ENCODE measurements around the gene SMARCA1.

Gene SMARCA1

DNA sequence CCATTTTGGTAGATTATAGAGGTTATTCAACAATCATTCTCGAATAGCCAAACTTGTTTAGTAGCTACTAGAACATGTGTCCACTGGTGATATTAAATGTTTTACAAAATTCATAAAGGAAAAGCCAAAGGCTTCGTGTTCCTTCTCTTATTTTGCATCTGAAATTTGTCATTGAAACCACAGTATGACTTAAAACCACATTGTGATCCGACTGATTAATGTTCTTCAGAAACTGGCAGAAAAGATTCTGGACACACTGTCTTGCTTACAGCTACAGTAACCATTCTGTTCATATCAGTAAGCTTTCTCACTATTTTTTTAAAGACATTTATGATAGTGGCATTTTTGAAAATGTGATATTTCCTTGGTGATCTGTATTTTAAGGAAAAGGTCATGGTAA, 2.6 kb upstream of the SMARCA1 start:
- no peak for DNase-seq

DNA sequence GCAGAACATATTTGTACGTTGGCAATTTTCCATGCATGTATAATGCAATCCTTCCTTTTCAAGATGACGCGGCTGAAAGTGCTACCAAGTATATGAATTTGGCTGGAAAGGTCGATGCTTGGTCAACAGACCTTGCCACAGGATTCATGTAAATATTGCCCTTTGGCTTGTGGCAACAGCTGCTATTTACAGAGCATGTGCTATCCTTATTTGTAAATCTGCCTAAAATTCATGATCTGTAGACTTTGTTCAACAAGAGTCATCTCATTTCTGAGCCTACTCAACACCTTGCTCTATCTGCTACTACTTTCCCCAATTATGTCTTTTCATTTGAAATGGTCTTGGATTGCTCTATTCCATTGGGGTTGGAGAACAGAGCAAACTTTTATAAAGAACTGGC, 1.9 kb upstream of the SMARCA1 start:
- DNase-seq = no peak

DNA sequence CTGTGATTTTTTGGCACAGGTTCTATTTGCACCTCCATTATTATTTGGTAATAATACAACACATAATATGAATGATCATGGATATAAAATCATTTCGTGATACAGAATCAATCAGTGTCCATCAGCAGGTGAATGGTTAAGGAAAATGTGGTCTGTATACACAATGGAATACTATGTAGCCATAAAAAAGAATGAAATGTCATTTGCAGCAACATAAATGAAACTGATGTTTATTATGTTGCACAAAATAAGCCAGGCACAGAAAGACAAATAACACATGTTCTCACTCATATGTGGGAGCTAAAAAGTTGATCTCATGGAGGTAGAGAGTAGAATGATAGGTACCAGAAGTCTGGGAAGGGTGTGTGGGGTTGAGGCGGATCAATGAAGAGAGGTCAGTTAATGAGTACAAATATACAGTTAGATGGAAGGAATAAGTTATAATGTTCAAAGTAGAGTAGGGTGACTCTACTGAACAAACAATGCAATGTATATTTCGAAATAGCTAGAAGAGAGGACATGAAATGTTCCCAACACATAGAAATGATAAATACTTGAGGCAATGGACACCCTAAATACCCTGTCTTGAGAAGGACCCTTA, 1.1 kb upstream of the SMARCA1 start:
- no peak for DNase-seq

DNA sequence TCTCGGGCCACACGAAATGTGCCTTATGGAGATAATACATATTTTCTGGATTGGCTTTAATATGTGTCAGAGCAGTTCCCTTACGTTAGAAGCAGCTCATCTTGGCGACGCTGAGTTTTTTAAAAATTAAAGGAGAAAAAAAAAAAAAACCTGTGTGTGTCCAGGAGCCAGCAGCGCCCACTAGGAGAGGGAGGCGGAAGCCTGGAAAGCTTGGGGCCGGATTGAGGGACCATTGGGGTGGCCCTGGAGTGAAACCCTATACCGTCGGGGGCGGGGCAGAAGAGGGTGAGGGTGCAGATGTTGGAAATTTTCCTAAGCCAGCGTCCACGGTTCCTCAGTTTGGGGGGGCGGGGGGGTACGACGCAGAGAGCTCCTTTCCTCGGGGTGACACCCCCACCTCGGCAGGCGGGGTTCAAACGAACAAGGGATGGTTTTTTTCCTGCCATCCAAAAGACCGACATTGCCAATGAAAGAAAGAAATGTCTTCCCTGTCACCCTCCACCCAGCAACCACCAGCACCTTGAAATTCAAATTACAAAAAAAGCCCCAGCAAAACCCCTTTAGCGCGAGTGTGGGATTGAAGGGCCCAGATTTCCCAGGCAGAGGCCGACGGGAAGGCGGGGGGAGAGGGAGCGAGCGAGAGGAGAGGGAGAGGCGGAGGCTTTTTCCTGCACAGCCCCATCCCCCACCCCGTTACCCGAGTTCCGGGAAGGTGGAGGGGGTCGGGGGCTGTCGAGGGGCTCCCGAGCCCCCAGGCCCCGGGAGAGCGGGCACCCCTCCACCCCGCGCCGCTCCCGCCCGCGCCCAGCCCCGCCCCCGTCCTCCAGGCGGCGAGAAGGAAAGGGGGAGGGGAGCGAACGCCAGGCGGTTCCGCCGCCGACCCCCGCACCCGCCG, 859 bp downstream of the SMARCA1 start:
- DNase-seq = no peak

DNA sequence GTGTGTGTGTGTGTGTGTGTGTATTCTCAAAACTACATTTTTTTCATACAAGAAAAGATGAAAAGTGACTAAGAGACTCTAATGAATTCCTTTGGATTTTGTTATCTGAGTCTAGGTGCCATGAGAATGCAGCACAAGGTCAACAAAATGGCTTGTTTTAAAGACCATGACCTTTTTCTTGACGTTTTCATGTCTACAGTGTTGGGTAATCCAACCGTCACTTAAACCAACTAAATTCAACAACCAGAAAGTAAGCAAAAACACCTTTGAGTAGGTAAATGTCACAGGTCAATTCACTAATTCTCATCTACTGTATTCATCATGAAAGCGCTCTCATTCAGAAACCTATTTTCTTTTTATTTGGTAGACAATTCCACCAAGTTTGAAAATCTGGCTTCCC, 3.1 kb downstream of the SMARCA1 start:
- DNase-seq = no peak

DNA sequence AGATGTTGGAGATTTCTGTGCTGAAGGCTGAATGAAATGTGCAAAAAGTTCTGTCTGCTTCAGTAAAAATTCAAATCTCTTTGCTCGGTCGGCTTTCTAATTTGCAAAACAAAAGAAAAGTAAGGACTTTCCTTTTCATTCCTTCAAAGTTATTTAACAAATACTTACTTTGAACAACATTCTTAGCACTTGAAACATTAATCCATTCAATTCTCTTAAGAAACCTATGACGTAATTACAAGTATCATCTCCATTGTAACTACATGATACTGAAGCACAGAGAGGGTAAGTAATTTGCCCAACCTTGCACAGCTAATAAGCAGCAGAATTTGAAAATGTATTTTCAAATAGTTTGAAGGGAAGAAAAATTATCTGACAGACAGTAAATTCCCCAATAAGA, 6.9 kb downstream of the SMARCA1 start:
- no peak for DNase-seq

DNA sequence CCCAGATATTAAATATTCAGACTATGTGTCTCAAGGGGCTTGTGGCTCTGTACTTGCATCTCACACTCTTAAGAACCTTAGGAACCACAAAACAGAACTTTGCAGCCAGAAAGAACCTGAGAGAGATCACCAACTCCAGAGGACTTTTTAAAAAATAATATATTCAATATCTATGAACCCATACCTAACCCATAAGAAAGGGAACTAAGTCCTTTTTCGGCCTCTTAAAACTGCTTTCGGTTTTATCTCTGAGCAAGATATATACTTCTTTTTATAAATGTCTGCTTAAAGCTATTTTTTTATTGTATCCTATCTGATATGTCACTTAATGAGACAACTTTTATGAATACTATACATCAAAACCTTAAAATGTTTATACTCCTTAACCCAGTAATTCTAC, 10.9 kb downstream of the SMARCA1 start:
- no peak for DNase-seq

DNA sequence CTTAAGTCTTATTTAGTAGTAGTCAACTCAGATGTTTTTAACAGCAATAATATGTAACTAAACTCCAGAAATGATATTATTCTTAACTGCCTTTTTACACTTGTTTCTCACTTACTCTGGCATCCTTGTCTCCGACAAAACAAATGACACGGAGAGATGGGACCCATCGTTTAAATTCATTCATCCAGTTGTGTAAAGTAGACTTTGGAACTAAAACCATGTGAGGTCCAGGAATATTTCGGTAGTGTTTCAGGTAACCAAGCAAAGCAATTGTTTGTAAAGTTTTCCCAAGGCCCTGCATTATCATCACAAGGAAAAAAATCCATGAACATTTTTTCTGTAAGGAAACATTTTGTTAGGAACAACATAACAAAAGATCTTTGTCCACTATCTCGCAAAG, 11.6 kb downstream of the SMARCA1 start:
- DNase-seq = no peak

DNA sequence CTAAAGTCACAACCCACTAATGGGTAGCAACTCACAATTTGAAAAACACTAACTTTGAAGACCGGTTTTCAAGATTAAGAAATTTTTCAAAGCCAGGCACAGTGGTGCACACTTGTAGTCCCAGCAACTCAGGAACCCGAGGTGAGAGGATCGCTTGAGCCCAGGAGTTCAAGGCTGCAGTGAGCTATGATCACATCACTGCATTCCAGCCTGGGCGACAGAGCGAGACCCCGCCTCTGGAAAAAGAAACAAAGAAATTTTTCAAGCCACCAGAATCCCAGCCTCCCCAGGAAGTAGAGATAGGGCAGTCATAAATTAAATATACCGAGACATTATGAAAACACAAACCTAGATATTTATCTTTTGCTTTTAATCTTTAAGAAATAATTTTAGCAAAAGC, 13.0 kb downstream of the SMARCA1 start:
- DNase-seq = no peak

DNA sequence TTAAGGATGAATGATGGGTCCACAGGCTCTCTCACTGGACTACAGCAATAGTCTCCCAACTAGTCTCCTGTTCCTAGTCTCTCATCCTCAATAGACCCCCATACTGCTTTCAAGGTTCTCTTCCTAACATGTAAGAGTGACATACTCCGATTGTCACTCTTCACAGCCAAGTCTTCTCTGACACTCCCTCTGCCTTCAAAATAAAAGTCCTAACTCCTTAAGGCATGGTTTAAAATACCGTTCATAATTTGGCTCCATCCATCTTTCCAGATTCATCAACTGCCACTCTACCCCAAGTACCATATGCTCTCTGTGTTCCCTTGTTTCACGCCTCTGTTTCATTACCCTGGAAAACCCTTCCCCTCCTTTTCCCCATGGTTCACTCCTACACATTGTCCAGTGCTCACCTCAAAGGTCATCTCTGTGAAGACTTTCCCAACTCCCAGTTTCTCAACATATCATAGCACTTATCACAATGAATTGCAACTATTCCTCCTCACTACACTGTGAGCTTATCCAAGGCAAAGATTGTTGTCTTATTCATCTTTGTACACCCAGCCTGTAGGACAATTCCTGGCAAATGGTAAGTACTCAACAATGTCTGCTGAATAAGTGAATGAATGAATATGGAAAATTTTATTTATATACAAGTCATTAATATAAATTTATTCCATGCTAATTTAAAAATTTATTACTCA, 26.0 kb downstream of the SMARCA1 start:
- DNase-seq = no peak

DNA sequence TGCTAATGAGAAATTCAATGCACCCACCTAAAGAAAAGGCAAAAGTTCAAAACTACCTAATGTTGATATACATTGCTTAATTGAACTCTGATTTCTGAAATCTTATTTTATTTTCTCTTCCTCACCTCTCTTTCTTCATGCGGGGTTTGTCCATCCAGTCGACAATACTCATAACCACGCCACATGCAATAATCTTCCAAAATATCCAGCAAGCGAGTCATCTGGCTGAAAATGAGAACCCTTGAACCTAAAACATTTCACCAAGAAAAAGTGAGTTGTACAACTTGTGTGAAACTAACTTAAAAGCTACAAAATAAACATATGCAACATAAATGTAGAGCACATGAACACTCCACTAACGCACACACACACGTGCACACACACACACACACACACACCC, 26.7 kb downstream of the SMARCA1 start:
- DNase-seq = no peak

DNA sequence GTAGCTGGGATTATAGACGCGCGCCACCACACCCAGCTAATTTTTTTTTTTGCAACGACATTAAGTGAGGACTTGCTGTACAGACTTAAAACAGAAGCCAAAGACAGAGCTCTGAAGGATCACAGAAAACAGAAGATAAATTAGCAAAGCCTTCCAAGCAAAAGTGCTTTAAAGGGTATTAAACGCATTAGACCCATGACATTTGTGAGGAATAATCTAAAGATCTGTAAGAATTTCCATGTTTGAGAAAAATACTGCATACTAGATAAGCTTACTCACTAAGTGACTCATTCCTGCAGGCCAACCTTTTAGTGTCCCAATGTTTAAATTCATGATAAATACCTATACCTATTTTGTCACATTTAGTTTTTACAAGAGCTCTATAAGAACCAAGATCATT, 27.4 kb downstream of the SMARCA1 start:
- DNase-seq = no peak

DNA sequence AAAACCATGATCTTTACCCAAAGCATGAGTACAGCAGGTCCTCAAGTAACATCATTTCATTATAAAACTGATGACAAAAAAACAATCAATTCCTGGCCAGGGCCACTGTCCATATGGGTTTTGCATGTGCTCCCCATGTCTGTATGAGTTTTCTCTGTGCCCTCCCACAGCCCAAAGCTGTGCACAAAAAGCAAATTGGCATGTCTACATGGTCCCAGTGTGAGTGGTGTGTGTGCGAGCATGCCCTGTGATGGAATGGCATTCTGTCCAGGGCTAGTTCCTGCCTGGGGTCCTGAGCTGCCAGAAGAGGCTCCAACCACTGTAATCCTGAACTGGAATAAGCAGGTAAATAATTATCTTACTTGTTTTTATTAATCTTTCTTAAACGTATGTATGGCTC, 28.4 kb downstream of the SMARCA1 start:
- no peak for DNase-seq

DNA sequence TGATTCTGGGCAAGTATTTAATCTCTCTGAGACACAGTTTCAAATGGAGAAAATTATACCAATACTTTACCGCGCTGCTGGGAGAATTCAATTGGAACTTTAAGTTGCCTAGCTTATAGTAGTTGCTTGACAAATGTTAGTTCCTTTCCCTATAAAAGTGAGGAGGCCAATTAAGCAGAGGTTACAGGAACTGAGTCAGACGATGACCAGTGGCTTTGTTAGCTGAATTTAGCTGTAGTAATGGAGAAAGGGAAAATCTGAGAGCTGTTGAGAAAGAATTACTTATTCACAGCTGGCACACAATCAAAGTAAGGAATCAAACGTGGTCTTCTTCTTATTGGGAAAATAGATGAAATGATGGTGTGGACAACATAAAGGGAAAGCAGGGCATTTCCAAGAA, 29.6 kb downstream of the SMARCA1 start:
- no peak for DNase-seq

DNA sequence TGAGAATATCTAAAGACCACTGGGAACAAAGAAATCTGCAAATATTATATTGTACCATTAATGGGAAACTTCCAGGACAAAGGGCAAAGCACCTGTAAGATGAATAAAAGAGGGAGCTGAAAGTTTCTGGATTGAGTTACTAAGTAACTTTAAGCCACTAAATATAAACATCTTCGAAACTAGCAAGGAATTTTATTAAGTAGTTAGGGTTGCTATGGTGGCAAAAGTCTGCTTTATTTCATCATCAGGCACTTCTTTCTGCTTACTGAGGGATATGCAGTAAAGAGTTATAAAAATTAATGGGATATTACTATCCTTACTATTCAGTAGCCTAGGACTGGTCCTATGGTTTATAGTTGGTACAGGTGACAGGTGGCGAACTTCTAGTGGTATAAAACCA, 33.0 kb downstream of the SMARCA1 start:
- DNase-seq = no peak

DNA sequence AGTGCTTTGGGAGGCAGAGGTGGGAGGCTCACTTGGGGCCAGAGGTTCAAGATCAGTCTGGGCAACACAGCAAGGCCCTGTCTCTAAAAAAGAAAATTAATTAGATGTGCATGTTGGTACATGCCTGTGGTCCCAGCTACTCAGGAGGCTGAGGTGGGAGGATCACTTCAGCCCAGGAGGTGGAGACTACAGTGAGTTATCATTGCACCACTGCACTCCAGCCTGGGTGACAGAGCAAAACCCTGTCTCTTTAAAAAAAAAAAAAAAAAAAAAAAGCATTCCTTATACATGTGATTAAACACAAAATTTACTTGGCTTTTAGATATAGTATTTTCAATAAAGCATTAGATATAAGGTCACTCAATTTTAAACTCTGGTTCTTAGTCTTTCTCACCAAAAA, 34.9 kb downstream of the SMARCA1 start:
- no peak for DNase-seq

DNA sequence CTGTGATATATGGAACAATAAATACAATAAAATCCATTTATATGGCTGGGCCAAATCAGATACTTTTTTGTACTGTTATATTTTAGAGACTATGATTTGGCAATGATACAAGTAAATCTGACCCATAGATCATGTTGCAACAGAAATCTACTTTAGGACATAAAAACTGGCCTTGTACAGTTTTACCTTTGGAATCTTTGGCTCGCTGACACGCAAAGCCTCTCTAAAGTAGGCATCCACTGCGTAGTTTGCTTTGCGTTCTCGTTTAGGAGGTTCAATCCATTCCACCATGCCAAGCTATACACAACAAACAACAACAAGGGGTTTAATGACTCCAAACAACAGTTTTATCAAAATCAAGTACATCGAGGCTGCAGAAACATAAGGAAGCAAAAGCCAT, 42.4 kb downstream of the SMARCA1 start:
- DNase-seq = no peak

DNA sequence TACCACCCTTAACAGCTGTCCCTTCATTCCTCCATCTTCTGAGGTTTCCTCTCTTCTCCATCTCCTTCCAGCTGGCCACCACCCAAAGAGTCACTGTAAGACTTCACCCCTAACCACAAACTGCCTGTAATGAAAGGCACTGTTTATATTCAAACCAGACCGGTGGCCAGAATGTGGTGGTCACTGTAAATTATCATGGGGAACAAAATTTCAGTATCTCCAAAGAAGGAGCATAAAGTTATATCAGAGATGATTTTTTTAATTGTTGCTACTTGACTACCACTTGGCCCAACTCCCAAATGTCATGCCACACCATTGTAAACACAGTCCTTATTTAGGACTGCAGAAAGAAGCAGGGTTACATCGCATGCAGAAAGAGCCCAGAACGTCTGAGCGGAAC, 44.8 kb downstream of the SMARCA1 start:
- no peak for DNase-seq

DNA sequence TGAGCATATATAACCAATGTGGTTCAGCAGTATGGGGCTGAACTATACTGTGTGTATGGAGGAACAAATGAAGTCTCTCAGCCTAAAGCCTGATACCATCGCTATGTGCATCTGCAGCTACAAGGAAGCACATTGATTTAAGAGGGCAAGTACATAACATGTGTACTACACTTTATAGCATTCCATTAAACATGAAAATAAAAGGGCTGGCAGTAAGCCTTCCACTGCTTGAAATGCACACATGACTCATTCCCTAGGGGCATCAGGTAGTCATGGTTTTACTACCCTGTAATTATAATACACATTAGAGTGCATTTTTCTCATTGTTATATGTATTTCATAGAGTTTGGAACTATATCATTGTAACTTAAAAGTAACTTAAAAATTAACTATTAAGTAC, 51.2 kb downstream of the SMARCA1 start:
- no peak for DNase-seq

DNA sequence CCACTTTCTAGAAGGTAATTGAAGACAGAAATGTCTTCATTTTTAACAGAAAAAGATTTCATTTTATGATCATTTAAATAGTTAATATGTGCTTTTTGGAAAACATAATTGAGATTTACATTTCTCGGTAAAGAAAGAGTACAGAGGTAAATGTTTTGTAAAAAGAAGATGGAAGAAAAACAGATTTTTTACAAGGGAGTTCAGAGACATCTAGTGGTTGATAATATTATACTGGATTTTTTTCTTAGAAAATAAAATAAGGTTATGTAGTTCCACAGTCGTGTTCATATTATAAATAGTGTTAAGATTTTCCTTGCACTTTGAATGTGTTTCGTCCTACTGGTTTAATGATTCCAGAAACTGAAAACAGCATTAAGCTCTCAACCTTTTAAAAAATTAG, 60.6 kb downstream of the SMARCA1 start:
- no peak for DNase-seq

DNA sequence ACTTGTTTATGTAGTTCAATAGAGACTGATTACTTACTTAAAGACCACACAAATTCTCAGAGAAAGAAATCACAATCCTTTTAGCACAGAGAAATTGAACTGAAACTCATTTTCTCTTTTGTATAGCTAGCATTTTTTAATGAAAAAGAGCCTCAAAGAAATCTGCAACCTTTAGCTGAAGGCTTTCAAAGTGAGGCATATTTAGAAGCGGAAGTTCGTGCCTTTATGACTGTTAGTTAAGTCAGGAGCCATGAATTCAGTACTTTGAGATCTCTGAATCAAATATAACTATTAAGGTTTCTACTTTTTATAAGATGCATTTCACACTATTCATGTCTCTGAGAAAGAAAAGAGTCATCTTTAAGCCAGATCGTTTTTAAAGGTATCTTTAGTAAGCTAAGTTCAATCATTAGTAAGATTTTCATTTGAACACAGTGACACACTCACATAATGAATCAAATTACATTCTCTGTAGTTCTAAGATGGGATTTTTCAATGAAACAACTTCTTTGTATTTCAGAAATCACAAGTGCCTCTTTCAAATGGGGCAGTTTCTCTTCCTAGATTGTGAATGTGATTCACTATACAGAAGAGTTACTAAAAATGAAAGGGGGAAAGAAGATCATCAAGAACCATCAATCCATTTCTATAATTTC, 61.4 kb downstream of the SMARCA1 start:
- no peak for DNase-seq

DNA sequence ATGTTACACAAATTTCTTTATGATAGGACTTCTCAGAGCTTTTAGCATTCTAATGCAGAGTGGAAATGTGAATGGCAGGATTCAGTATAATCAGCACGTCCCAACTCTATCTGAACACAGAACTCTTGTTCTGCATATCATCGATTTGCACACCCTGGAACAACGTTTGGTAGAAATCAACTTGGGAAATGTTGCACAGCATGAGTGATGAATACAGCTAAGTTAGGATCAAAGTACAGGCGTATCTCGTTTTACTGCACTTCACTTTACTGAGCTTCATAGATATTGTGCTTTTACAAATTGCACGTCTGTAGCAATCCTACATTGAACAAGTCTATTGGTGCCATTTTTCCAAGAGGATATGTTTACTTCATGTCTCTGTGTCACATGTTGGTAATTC, 70.8 kb downstream of the SMARCA1 start:
- DNase-seq = no peak

DNA sequence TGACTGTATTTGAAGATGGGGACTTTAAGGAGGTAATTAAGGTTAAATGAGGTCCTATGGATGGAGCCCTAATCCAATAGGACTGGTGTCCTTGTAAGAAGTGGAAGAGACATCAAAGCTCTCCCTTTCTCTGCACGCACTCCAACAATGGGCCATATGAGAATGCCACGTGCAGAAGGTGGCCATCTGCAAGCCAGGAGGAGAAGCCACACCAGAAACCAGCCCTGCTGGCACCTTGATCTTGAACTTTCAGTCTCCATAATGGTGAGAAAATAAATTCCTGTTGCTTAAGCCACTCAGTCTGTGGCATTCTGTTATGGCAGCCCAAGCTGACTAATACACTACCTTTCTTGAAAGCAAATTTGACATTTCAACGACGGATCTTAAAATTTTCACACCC, 73.2 kb downstream of the SMARCA1 start:
- DNase-seq = no peak

DNA sequence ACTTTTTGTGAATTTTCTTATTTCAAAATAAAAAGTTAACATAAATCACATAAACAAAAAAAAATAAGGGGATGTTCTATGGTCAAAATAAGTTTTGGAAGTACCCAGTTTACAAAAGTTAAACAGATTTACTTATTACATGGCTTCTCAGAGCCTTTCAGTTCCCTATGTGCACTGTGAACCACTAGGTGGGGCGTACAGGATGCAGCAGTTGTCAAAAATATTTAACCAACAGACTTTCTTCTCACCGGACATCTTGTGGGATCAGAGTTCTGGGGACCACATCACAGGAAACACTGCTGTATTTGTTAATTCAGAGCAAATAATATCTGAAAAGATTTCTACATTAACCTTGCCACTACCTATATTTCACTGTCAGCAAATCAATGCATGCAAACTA, 74.1 kb downstream of the SMARCA1 start:
- DNase-seq = no peak
